ENCODE results near the gene CMIP.

DNA sequence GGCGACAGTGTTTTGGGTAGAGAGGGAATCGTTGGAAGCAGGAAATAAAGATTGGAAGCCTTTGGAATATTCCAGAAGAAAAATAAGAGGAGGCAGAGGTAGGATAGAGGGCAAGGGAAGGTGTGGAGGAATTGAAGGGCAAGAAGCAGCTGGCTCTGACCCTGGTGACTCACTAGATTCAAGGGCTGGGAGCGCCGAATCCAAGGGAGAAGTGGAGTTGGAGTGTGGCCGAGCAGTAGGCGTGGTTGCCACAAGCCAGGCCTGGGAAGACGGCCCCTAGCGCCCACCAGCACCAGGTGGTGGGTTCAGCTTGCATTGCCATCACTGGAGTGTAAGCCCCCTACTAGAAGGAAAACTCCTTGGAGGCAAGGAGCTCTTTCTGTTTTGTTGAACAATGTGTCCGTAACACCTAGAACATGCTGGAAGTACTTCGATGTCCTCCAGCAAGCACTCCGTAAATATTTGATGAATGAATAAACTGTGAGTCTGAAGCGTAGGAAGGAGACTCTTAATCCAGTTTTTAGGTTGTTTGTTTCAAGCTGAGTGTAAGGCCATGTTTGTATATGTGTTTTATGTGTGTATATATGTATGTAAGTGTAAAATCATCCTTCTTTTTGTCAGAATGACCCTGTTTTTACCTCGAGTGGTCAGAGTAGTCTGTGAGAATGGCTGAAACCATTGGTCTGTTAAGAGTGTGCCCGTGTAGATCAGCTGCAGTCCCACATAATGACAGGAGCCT, 139.5 kb downstream of the CMIP start:
- TF ChIP-seq TAF1 (IDR thresholded peaks at IDR 0.05; ENCODE audit: low read depth), result no peak
- TF ChIP-seq, protein P1, sequence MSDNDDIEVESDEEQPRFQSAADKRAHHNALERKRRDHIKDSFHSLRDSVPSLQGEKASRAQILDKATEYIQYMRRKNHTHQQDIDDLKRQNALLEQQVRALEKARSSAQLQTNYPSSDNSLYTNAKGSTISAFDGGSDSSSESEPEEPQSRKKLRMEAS (IDR thresholded peaks at IDR 0.05), result no peak
- TF ChIP-seq RAD21 (IDR thresholded peaks at IDR 0.05; ENCODE audit: low read depth), result no peak
- TF ChIP-seq, protein P2, sequence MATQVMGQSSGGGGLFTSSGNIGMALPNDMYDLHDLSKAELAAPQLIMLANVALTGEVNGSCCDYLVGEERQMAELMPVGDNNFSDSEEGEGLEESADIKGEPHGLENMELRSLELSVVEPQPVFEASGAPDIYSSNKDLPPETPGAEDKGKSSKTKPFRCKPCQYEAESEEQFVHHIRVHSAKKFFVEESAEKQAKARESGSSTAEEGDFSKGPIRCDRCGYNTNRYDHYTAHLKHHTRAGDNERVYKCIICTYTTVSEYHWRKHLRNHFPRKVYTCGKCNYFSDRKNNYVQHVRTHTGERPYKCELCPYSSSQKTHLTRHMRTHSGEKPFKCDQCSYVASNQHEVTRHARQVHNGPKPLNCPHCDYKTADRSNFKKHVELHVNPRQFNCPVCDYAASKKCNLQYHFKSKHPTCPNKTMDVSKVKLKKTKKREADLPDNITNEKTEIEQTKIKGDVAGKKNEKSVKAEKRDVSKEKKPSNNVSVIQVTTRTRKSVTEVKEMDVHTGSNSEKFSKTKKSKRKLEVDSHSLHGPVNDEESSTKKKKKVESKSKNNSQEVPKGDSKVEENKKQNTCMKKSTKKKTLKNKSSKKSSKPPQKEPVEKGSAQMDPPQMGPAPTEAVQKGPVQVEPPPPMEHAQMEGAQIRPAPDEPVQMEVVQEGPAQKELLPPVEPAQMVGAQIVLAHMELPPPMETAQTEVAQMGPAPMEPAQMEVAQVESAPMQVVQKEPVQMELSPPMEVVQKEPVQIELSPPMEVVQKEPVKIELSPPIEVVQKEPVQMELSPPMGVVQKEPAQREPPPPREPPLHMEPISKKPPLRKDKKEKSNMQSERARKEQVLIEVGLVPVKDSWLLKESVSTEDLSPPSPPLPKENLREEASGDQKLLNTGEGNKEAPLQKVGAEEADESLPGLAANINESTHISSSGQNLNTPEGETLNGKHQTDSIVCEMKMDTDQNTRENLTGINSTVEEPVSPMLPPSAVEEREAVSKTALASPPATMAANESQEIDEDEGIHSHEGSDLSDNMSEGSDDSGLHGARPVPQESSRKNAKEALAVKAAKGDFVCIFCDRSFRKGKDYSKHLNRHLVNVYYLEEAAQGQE (IDR thresholded peaks at IDR 0.05; ENCODE audit: low read depth), result no peak
- no peak for TF ChIP-seq FOXM1 (IDR thresholded peaks at IDR 0.05; ENCODE audit: borderline replicate concordance, low read depth)
- TF ChIP-seq EP300 (IDR thresholded peaks at IDR 0.05; ENCODE audit: borderline replicate concordance), result no peak
- TF ChIP-seq CREB1 (IDR thresholded peaks at IDR 0.05; ENCODE audit: low read depth), result no peak
- no peak for TF ChIP-seq CEBPB (IDR thresholded peaks at IDR 0.05)
- TF ChIP-seq, protein P3, sequence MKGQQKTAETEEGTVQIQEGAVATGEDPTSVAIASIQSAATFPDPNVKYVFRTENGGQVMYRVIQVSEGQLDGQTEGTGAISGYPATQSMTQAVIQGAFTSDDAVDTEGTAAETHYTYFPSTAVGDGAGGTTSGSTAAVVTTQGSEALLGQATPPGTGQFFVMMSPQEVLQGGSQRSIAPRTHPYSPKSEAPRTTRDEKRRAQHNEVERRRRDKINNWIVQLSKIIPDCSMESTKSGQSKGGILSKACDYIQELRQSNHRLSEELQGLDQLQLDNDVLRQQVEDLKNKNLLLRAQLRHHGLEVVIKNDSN (IDR thresholded peaks at IDR 0.05), result no peak
- TF ChIP-seq EGR1 (IDR thresholded peaks at IDR 0.05), result no peak
- no peak for TF ChIP-seq TCF12 (IDR thresholded peaks at IDR 0.05; ENCODE audit: low read depth)
